NCI-H2196 (cell line): ENCODE results near the gene PPFIA3.
"Not testable (repeated sequence)": the region's sequence is repeated elsewhere in the genome, so short reads cannot be mapped to it uniquely, and the experiment has no call there.

Experiments
- DNase-seq: peaks from one replicate; lab custom pipeline; 2025; ENCODE audit not compliant: unreplicated experiment; lab: John Stamatoyannopoulos, UW

The PPFIA3 gene

GRCh38 chr19:49173198-49173597 is 53.9 kb downstream of the PPFIA3 start:
- DNase-seq = no peak

DNA sequence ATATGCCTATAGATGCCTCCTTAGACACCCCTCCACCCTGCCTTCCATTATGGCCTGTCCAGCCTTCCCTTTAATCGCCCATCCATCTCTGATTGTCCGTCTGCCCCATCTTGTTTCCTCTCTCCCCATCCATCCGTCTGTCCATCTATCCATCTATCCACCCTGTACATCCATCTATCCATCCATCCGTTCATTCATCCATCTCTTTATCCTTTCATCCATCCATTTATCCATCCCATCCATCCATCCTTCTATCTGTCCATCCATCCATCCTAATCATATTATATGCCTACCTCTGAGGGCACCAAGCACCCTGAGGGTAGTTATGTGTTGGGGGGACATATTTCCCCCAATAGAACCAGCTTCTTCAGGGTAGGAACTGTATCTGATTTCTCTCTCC is 61.3 kb downstream of the PPFIA3 start:
- DNase-seq = no peak

GRCh38 chr19:49182010-49182847 is 62.9 kb downstream of the PPFIA3 start:
- DNase-seq = not testable (repeated sequence)

DNA sequence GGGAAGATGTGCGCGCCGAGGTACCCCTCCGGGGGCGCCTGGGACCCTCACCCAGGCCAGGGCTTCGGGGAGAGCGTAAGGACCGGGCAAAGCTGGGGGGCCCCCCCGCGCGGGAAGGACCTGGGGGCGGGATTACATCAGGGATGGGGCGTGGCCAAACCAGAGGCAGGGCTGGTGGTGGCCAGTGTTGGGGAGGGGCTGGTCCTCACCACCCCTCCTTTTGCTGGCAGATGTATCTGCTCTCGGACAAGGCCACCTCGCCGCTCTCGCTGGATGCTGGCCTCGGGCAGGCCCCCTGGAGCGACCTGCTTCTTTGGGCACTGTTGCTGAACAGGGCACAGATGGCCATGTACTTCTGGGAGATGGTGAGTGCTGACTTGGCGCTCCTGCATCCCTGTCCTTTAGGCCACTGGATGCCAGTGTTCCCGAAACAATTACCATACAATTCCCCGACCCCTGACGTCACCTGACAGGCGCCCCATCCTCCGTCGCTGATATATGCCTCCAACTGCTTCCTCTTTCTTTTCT is 63.6 kb downstream of the PPFIA3 start:
- DNase-seq = no peak

DNA sequence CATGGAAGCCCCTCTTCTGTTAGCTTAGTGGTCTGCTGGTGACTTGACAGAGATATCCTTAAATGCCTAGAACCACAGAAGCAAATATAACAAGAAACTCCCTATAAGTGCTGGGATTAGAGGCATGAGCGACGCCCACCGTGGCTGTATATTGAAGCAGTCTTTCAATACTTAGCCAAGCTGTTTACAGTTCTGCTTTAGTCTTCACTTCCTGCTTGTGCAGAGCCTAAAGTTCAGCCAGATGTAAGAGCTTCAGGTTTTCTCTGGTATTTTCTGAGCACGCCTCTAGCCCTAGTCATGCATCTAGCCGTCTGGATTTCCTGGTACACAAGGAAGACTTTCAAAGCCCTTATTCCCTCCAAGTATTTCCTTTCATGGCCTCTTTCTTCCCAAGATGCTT is 66.8 kb downstream of the PPFIA3 start:
- DNase-seq = no peak

- no peak for DNase-seq
These were observed 69.4 kb downstream of the PPFIA3 start for GRCh38 chr19:49188626-49189200.

- no peak for DNase-seq
These were observed 69.9 kb downstream of the PPFIA3 start for GRCh38 chr19:49189259-49189658.

DNA sequence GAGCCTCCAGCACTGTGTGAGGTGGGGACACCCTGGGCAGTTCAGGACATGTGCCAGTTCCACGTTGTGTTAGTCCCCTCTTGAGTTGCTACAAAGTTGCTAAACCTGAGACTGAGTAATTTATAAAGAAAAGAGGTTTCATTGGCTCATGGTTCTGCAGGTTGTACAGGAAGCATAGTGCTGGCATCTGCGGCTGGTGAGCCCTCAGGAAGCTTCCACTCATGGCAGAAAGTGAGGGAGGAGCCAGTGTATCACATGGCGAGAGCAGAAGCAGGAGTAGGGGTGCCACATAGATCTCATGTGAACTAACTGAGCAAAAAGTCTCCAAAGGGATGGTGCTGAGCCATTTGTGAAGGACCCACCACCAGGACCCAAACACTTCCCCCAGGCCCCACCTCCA is 71.4 kb downstream of the PPFIA3 start:
- no peak for DNase-seq

GRCh38 chr19:49193822-49194394 is 74.6 kb downstream of the PPFIA3 start:
- DNase-seq = no peak

- no peak for DNase-seq
These were observed 75.1 kb downstream of the PPFIA3 start for GRCh38 chr19:49194408-49194807.

GRCh38 chr19:49196527-49197240 is 77.3 kb downstream of the PPFIA3 start:
- peak; percentile 77 for DNase-seq

DNA sequence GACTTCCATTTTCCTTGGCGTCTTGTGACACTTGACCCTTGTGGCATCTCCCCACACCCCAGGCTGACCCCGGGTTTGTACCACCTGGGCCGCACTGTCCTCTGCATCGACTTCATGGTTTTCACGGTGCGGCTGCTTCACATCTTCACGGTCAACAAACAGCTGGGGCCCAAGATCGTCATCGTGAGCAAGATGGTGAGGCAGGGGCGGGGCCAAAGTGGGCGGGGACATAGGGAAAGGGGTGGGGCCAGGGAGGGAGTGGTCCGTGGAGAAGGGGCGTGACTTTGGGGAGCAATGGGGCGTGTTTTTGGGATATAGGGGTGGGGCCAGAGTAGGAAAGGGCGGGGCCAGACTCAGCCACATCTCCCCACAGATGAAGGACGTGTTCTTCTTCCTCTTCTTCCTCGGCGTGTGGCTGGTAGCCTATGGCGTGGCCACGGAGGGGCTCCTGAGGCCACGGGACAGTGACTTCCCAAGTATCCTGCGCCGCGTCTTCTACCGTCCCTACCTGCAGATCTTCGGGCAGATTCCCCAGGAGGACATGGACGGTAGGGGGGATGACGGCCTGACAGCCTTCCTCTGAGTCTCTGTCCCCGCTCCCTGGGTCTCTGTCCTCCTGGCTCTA is 81.0 kb downstream of the PPFIA3 start:
- DNase-seq = no peak
